Measurements from ENCODE around the gene RIPK3. TPM values are rescaled to one million over a fixed set of nuclear protein-coding genes. Genes with fewer than 3 reads are reported as not detected.
A peak's percentile ranks its signal among the peaks of the same experiment; 100 is the strongest.

RIPK3 gene
- total RNA-seq, 1 experiment from 2014 or later, result 24.9 TPM

DNA sequence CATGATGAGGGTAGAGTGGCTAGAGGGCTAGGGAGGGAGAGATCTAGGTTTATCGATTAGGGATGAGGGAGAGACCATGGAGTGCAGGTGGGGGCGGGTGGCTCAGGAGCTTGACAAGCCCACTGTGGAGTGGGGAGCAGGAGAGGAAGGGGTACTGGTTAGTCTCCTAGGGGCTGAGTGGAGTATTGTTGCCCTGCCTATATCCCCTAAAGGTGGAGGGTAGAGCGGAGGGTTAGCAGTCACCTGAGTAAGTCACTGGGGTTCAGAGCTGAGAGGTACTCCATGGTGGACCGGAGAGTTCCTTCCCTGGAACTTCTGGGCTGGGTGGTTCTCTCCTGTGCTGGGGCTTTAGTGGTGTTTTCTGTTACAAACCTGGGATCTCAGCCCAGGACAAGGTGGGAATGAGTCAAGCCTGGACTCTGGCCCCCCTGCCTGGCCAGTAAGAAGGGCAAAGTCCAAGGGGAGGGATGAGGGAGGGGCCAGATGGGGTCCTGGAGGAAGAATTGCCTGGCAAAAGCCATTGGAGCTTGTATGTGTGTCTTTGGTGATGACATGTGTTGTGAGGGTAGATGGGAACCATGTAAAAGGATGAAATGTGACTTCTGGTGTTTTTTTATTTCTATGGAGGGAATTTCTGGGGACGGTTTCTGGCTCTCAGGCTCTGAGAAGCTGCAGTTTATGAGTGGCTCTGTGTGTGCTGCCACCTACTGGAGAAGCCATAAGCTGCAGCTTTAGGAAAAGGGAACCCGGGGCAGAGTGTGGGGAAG, 32.0 kb downstream of the RIPK3 start, which contains the start of gene CIDEB:
TSS of gene CIDEB (minus strand) at position 403 of the 767 bp plus-strand sequence. CDS start at position 284, 119 bp downstream.
- peak; percentile 82 for DNase-seq (ENCODE audit: low spot score)

DNA sequence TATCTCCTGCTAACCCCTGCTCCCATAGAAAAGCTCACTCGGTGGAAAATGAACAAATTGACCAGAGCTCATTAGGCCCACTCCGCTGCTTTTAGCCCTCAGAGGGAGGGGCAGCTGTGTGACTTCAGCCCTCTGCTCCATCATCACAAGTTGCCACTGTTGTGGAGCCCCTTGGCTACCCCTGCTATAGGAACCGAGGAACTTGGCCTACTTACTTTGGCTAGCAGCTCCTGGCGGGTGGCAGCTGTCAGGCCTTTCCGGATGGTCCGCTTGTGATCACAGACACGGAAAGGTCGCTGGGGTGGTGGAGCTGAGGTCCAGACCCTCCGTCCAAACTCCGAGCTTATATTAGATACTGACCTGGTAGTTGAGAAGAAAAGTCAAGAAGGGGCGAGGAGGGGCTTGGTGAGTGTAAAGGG, 32.6 kb downstream of the RIPK3 start:
- DNase-seq (ENCODE audit: low spot score), result no peak

DNA sequence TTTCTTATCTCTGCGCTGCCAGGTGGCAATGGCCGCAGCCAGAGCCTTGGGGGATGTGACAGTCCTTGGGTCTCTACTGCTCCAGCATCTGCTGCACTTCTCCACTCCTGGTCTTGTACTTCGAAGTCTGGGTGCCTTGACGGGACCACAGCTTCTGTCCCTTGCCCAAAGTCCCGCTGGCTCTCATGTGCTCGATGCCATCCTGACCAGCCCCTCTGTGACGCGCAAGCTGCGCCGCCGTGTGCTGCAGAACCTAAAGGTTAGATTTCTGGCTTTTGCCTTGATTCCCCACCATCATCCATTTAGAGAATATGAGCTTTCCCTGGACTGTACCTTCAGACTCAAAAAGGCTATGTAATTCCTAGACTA, 35.8 kb downstream of the RIPK3 start:
- DNase-seq (ENCODE audit: low spot score), result no peak

DNA sequence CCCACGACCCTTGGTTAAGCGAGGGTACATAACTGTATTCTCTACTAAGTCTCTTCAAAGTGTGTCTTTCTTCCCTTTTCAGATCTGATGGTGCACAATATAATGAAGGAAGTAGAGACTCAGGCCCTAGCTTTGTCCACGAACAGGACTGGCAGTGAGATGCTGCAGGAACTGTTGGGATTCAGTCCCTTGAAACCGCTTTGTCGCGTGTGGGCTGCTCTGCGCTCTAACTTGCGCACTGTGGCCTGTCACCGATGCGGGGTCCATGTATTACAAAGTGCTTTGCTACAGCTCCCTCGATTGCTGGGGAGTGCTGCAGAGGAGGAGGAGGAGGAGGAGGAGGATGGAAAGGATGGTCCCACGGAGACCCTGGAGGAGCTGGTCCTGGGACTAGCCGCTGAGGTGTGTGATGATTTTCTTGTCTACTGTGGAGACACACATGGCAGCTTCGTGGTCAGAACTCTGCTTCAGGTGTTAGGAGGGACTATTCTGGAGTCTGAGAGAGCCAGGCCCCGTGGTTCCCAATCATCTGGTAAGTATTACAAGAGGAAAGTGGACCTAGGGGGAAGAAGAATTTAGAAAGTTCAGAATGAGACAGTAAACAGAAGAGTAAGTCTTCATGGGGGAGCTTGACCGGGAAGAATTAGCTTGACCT, 39.3 kb downstream of the RIPK3 start:
- no peak for DNase-seq (ENCODE audit: low spot score)

DNA sequence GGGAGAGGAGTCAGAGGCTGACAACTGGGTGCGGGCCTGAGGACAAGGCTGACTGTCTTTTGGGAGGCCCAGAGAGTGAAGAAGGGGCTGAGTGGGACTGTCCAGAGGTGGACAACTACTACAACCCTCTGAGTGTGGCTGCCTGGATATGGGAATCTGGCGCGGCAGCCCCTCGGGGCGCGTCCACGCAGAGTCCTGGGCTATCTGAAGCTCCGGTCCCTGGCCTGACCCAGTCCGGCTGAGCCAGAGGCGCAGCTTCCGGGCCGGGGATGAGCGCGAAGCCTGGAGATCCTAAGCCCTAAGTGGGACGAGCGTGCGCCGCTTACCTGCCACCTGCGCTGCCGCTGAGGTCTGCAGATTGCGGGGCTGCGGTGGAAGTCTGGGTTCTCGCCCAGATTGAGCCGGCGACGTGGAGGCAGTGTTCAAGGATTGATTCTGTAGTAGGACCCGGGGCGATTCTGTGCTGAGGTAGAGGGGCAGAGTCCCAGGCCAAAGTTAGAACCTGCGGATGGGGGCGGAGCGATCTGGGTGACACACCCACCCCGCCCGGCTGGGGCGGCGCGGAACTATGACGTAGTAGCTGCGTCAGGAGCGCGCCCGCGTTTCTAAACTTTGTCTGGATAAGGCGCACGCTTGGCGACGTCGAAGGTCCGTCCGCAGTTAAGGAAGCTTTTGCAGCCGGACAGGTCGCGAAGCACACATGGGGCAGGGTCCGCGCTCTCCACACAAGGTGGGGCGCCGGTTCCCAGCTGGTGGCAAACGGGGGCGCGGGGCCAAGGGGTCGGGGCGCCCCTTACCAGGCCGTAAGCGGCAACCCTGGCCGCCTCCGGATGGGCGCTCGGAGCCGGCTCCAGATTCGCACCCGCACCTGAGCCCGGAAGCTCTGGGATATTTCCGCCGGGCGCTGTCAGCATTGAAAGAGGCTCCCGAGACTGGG, 40.3 kb downstream of the RIPK3 start, which contains the start of the genes DHRS1 and NOP9:
TSS of gene DHRS1 (minus strand) at position 526 of the 937 bp plus-strand sequence. CDS start 674 bp downstream, outside the sequence.
TSS of gene NOP9 (plus strand) at position 596 of the 937 bp plus-strand sequence. CDS start at position 701, 105 bp downstream.
- DNase-seq (ENCODE audit: low spot score), result peak; percentile 89

DNA sequence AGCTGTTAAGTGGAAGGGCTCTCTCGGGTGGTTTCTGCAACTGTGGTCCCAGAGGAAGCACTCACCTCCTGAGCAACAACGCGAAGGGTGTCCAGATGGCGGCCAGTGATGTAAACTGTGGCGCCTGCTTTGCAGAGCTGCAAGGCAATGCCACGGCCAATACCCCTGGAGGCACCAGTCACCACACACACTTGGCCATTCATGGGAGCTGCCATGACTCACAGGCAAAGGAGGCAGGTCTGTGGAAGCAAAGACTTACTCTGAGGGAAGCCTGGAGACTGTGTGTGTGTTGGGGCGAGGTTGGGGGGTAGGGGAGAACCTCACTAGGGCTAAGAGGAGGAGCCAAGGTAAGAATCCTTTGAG, 40.9 kb downstream of the RIPK3 start:
- peak; percentile 43 for DNase-seq (ENCODE audit: low spot score)

DNA sequence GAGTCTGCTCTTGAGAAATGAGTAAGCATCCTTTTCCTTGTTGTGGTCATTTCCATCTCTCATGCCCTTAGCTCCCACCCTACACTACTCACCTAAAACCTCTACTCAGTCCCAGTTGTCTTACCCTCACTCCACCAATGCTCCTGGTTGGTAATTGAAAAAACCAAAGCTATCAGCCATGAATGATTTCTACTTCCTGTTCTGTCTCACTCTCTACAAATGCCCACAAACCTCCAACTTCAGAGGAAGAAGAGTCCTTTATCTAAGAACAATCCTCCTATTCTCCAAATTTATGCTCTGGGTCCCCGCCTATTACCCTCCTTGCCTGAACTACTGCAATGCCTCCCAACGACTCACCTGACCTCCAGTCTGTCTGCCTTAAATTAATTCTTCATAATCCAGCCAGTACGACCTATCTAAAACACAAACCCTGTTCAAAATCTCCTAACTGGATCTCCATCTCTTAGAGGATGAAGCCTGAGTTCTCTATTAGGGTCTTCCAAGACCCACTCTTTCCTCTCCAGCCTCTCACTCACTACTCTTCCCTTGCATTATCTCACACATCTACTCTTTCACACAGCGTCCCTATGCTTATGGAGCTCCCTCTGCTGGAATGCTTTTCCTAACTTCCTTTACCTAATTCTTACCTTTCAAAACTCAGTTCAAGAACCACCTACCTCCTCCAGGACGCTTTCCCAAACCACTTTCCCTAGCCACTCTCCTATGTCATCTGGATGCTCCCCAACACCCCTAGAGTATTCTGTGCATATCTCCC, 42.4 kb downstream of the RIPK3 start:
- DNase-seq (ENCODE audit: low spot score), result peak; percentile 59

DNA sequence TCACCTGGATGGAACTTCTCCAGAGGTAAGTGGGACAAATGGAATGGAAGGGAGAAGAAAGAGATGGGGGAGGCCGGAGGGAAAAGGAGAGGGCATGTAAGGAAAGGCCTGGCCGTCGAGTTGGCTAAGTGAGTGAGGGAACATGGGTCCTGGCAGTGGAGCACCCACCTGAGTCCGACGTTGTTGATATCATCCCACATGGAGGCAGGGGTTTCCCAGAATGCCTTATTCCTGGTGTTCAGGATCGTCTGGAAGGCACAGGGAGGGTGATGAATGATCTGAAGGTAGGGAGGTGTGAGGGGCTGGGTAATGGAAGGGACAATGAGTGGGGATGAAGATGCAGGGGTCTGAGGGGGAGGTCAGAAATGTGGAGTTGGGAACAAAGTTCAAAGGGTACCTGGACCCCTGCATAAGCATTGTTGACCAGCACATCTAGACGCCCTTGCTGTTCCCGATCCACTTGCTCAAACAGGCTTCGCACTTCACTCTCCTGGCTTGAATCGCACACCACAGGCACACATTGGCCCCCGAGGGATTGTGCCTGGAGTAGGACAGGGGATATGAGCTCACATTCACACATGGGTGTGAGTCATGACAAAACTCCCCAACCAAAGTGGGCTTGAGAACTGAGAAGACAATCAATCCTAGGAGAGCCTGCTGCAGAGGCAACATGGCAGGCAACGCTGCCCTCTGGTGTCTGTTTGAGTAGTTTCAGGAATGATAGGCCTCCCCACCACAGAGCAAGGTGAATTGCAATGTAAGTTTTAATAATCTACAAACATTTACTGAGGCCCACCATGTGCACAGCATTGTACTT, 43.2 kb downstream of the RIPK3 start:
- DNase-seq (ENCODE audit: low spot score), result peak; percentile 59

DNA sequence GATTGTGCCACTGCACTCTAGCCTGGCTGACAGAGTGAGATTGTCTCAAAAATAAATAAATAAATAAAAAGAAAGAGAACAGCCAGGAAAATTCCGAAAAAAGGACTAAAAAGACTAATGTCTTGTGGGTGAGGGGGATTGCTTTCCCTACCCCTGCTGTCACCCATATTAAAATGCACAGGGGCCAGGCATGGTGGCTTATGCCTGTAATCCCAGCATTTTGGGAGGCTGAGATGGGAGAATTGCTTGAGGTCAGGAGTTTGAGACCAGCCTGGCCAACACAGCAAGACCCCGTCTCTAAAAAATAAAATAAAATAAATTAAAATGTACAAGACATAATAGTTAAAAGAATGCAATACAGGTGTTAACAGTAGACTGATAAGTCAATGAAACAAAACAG, 46.3 kb downstream of the RIPK3 start:
- DNase-seq (ENCODE audit: low spot score), result no peak

DNA sequence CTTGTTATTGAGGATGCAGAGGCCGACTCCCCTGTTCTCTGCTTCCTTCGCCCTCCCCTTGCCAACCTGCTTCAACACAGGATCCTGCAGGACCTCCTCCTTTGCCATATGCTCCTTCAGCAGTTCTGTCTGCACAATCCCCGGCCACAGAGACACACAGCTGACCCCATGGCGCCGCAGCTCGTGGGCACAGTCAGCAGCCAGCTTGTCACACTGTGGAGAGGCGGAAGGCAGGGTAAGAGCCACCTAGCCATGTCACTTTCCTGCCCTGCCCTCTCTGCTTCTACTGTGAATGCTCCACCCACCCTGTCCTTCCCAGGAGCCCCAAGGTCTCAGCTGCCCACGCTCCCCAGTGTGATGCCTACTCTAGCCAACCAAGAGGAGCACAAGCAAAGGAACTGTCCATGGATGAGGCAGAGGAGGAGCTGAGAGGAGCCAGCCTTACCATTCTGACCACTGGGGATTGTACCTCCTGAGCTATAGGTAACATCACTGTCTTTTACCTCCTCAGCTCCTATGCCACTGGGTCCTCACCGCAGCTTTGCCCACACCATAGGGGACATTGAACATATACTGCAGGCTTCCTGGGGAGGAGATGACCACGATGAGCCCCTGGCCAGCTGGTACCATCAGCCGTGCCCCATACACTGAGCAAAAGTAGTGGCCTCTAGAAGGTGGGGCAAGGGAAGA, 47.5 kb downstream of the RIPK3 start:
- DNase-seq (ENCODE audit: low spot score), result no peak

DNA sequence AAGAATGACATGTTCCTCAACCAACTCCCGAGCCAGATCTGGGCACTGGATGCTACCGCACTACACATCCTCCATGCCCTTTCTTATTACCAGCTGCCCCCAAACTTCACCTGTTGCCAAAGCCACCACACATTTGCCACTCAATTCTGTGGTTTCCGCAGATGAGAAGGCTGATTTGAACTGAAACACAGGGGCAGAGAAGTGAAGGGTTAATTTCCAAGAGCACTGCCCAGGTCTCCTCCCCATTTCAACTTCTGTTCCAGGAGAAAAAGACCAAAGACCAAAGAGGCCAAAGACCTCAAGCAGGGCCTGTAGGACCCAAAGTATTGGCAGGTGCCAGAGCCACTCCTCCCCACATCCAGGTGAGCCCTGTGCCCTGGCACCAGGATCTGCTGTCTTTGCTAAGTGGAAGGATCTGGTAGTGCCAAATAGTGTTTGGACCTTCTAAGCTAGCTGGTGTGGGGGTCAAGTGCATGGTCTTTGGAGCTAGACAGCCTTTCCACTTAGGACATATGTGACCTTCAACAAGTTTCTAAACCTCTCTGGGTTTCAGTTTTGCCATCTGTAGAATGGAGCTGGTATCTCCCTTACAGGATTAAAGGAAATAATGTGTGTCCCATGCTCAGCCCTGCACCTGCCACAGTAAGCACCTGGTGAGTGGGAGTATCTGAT, 48.2 kb downstream of the RIPK3 start:
- DNase-seq (ENCODE audit: low spot score), result no peak

DNA sequence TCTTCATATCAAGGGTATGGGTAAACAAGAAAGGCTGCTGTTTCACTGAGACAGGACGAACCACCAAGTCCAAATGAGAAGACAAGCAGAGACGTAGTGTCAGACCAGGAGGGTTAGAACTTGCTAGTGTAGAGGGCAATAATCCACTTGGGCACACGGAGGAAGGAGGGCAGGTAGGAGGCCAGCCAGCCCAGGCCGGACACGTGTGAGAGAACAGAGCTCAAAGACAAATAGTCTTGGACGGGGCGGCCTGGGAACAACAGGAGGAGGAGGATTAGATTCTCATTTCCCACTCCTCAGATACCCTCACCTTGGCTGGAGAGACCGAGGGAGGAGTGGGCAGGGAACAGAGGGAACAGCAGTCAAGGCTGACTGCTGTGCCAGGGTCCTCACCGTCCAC, 49.0 kb downstream of the RIPK3 start:
- DNase-seq (ENCODE audit: low spot score), result no peak

DNA sequence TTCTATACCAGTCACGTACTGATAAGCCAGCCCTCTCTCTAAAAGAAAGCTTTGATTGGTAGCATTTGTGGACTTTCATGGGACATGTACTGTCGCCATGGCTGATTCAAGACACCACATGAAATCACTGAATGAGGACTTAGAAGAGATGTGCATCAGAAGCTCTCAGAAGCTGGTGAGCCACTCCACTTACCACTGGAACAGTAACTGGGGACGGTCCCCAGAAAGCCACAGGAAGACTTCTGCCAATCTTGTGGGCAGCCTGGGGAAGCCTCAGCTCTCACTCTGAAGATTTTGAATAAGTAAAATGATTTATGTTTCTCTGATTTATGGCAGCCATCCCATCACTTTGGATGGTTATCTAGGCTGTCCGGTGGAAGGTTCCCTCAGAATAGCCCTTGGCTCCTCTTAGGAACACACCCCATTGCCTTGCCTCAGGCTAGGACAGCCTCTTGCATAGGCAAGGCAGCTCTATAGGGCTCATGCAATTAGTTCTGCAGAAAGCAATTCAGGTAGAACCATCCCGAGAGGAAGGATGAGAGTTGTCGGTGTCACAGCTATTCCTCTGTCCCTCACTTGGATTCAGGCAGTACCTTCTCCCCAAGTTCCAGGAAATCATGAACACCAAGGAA, 50.0 kb downstream of the RIPK3 start:
- DNase-seq (ENCODE audit: low spot score), result no peak

DNA sequence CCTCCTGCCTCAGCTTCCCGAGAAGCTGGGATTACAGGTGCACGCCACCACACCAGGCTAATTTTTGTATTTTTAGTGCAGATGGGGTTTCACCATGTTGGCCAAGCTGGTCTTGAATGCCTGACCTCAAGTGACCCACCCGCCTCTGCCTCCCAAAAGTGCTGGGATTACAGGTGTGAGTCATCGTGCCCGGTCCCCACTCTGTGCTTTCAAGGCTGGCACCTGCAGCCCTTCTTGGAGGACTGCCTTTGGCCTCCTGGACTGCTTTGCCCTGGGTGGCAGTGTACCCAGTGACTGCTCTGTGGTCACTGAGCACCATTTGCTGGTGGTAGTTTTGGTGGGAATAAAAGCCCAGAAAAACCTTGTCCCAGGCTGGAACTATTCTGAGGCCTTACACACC, 52.8 kb downstream of the RIPK3 start:
- DNase-seq (ENCODE audit: low spot score), result no peak
